Trophoblast cell (in vitro differentiated cells and primary cell): ENCODE measurements around the gene EPHA6.
A peak's percentile ranks its signal among the peaks of the same experiment; 100 is the strongest.

Source experiments
- DNase-seq, 2 donors: peaks; one replicate each; pipeline ENCODE4 v3.0.0-alpha.2; 2016
- H2AFZ ChIP-seq: 2 replicates; pipeline ENCODE4 v1.6.1; 2013; ENCODE audit warnings: low read length, moderate library complexity, mild to moderate bottlenecking; ENCODE audit not compliant: insufficient read depth, poor library complexity
- H2AK5ac ChIP-seq: 2 replicates; pipeline ENCODE4 v1.6.1; 2013; ENCODE audit warnings: mild to moderate bottlenecking, low read length
- H2BK120ac ChIP-seq: 2 replicates; pipeline ENCODE4 v1.6.1; 2013; ENCODE audit warnings: low read length, mild to moderate bottlenecking, moderate library complexity; ENCODE audit not compliant: insufficient read depth, poor library complexity
- H2BK12ac ChIP-seq: 2 replicates; pipeline ENCODE4 v1.6.1; 2013; ENCODE audit warnings: mild to moderate bottlenecking, low read length, moderate library complexity
- H2BK5ac ChIP-seq: 2 replicates; pipeline ENCODE4 v1.6.1; 2013; ENCODE audit warnings: low read length, low read depth, moderate library complexity, mild to moderate bottlenecking; ENCODE audit not compliant: poor library complexity
- H3K14ac ChIP-seq: 2 replicates; pipeline ENCODE4 v1.6.1; 2013; ENCODE audit warnings: mild to moderate bottlenecking, low read length
- H3K18ac ChIP-seq: 2 replicates; pipeline ENCODE4 v1.6.1; 2013; ENCODE audit warnings: mild to moderate bottlenecking, low read length
- H3K23ac ChIP-seq: 2 replicates; pipeline ENCODE4 v1.6.1; 2013; ENCODE audit warnings: low read length
- H3K27ac ChIP-seq: 2 replicates; pipeline ENCODE4 v1.5.1; 2013; ENCODE audit warnings: low read depth, mild to moderate bottlenecking, inconsistent platforms, low read length, moderate library complexity
- H3K27me3 ChIP-seq: 2 replicates; pipeline ENCODE4 v1.6.1; 2013; ENCODE audit warnings: inconsistent platforms, mild to moderate bottlenecking, low read length, moderate library complexity; ENCODE audit not compliant: insufficient read depth
- H3K36me3 ChIP-seq, 2 experiments: 1 replicate in 1 of 2; 2 replicates in 1 of 2; pipeline ENCODE4 v1.6.1; 2013; ENCODE audit warnings: low read length in 2 of 2, mild to moderate bottlenecking in 2 of 2, moderate library complexity in 1 of 2; ENCODE audit not compliant: insufficient read depth in 2 of 2, control insufficient read depth in 1 of 2
- H3K4ac ChIP-seq: 2 replicates; pipeline ENCODE4 v1.6.1; 2013; ENCODE audit warnings: low read depth, mild to moderate bottlenecking, low read length, moderate library complexity
- H3K4me1 ChIP-seq, 2 experiments: 1 replicate in 1 of 2; 2 replicates in 1 of 2; pipeline ENCODE4 v1.6.1; 2013; ENCODE audit warnings: low read length in 2 of 2, mild to moderate bottlenecking in 2 of 2, moderate library complexity in 1 of 2; ENCODE audit not compliant: insufficient read depth in 2 of 2, control insufficient read depth in 1 of 2
- H3K4me2 ChIP-seq: 2 replicates; pipeline ENCODE4 v1.6.1; 2013; ENCODE audit warnings: inconsistent platforms, mild to moderate bottlenecking, low read length, moderate library complexity
- H3K4me3 ChIP-seq: 2 replicates; pipeline ENCODE4 v1.5.1; 2013; ENCODE audit warnings: mild to moderate bottlenecking, low read depth, low read length, inconsistent platforms
- H3K79me1 ChIP-seq: one replicate; pipeline ENCODE4 v1.6.1; 2013; ENCODE audit warnings: low read length
- H3K79me2 ChIP-seq: 2 replicates; pipeline ENCODE4 v1.6.1; 2013; ENCODE audit warnings: low read length, mild to moderate bottlenecking; ENCODE audit not compliant: control insufficient read depth, insufficient read depth, poor library complexity
- H3K9ac ChIP-seq: 2 replicates; pipeline ENCODE4 v1.6.1; 2013; ENCODE audit warnings: mild to moderate bottlenecking, low read length
- H3K9me3 ChIP-seq: 2 replicates; pipeline ENCODE4 v1.6.1; 2013; ENCODE audit warnings: low read depth, mild to moderate bottlenecking, control low read depth, inconsistent platforms, low read length; ENCODE audit not compliant: insufficient read depth
- H4K12ac ChIP-seq: 2 replicates; pipeline ENCODE4 v1.6.1; 2013; ENCODE audit warnings: low read depth, mild to moderate bottlenecking, low read length, moderate library complexity
- H4K8ac ChIP-seq: 2 replicates; pipeline ENCODE4 v1.6.1; 2013; ENCODE audit warnings: low read depth, mild to moderate bottlenecking, low read length, moderate library complexity
- H4K91ac ChIP-seq: one replicate; pipeline ENCODE4 v1.6.1; 2013; ENCODE audit warnings: low read depth, mild to moderate bottlenecking, low read length, moderate library complexity
- WGBS: extraction: QIAGEN DNeasy Blood & Tissue Kit; methylation state at CpG from one replicate; pipeline ENCODE4 v1.1.7; 2013; ENCODE audit warnings: missing lambda C conversion rate; ENCODE audit not compliant: insufficient read length, insufficient coverage; ENCODE audit errors: extremely low coverage; 5-methylcytosine and 5-hydroxymethylcytosine counted together

EPHA6 gene

GRCh38 chr3:96958856-96959255, 144.5 kb downstream of the EPHA6 start:
- H3K9ac ChIP-seq, result no peak overlapping the region
- H4K8ac ChIP-seq, result no peak overlapping the region
- no peak overlapping the region for H2BK12ac ChIP-seq
- no peak overlapping the region for H3K4me2 ChIP-seq
- no peak overlapping the region for H2BK5ac ChIP-seq
- H3K18ac ChIP-seq, result no peak overlapping the region
- H3K4ac ChIP-seq, result no peak overlapping the region
- H4K91ac ChIP-seq, result no peak overlapping the region
- H3K27ac ChIP-seq, result no peak overlapping the region
- H2AK5ac ChIP-seq, result no peak overlapping the region
- no peak overlapping the region for H3K14ac ChIP-seq
- H3K79me1 ChIP-seq, result peaks cover 2% of the 10 kb centered on the region
- H3K23ac ChIP-seq, result no peak overlapping the region
- no peaks in the 10 kb centered on the region for H3K4me1 ChIP-seq
- no peaks in the 10 kb centered on the region for H3K79me2 ChIP-seq
- H3K36me3 ChIP-seq, result no peaks in the 10 kb centered on the region
- no peak overlapping the region for H2BK120ac ChIP-seq
- no peak overlapping the region for H2AFZ ChIP-seq
- no peak overlapping the region for H4K12ac ChIP-seq
- H3K4me3 ChIP-seq, result no peak overlapping the region
- peak in 1 of 2 donors; percentile 70 for DNase-seq
- H3K27me3 ChIP-seq, result no peaks in the 10 kb centered on the region
- no CpG with 5 or more reads among the region's 4 CpGs for WGBS
- H3K9me3 ChIP-seq, result no peaks in the 10 kb centered on the region

DNA sequence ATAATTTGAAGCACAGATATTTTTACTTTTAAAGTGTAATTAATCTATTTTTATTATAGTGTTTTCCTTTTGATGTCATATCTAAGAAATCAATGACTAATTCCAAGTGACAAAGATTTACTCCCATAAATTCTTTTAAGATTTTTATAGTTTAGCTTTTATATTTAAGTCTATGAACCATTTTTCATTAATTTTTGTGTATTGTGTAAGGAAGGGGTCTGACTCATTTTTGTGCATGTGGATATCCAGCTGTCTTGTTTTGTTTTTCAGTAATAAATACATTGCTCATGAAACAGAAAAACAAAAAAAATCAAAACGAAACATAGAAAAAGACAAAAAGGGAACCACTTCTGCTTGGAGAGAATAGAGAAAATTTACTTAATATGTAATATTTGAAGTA, 145.1 kb downstream of the EPHA6 start:
- no peak overlapping the region for H3K14ac ChIP-seq
- no peak overlapping the region for H3K18ac ChIP-seq
- H3K4me3 ChIP-seq, result no peak overlapping the region
- H3K36me3 ChIP-seq, result no peaks in the 10 kb centered on the region
- WGBS, result no CpG with 5 or more reads among the region's 1 CpG
- H3K79me1 ChIP-seq, result peaks cover 2% of the 10 kb centered on the region
- DNase-seq, result no peak
- no peak overlapping the region for H3K27ac ChIP-seq
- no peak overlapping the region for H3K23ac ChIP-seq
- no peaks in the 10 kb centered on the region for H3K79me2 ChIP-seq
- H4K8ac ChIP-seq, result no peak overlapping the region
- H2AFZ ChIP-seq, result no peak overlapping the region
- no peaks in the 10 kb centered on the region for H3K4me1 ChIP-seq
- H2AK5ac ChIP-seq, result no peak overlapping the region
- H3K27me3 ChIP-seq, result no peaks in the 10 kb centered on the region
- no peak overlapping the region for H3K4ac ChIP-seq
- H2BK12ac ChIP-seq, result no peak overlapping the region
- no peak overlapping the region for H4K91ac ChIP-seq
- H3K9me3 ChIP-seq, result no peaks in the 10 kb centered on the region
- H2BK5ac ChIP-seq, result no peak overlapping the region
- no peak overlapping the region for H4K12ac ChIP-seq
- H3K9ac ChIP-seq, result no peak overlapping the region
- no peak overlapping the region for H2BK120ac ChIP-seq
- H3K4me2 ChIP-seq, result no peak overlapping the region

GRCh38 chr3:96959901-96960641, 145.7 kb downstream of the EPHA6 start:
- Histone ChIP-seq H3K27ac (no peak overlapping the region), H3K14ac (no peak overlapping the region), H4K91ac (peak overlapping the region; percentile 28), H3K79me2 (no peaks in the 10 kb centered on the region), H3K36me3 (no peaks in the 10 kb centered on the region), H2AFZ (no peak overlapping the region), H3K9me3 (no peaks in the 10 kb centered on the region), H3K4ac (no peak overlapping the region), H3K4me3 (no peak overlapping the region), H3K79me1 (peaks cover 2% of the 10 kb centered on the region), H3K27me3 (no peaks in the 10 kb centered on the region), H3K9ac (no peak overlapping the region), H2BK120ac (no peak overlapping the region), H3K4me1 (no peaks in the 10 kb centered on the region), H3K23ac (no peak overlapping the region), H4K12ac (no peak overlapping the region), H4K8ac (no peak overlapping the region), H2AK5ac (no peak overlapping the region), H3K4me2 (no peak overlapping the region), H3K18ac (no peak overlapping the region), H2BK12ac (no peak overlapping the region), H2BK5ac (no peak overlapping the region)
- DNase-seq, result peak; percentile 42 to 84
- no CpG with 5 or more reads among the region's 4 CpGs for WGBS

GRCh38 chr3:96960661-96961330, 146.4 kb downstream of the EPHA6 start:
- Histone ChIP-seq H3K23ac (no peak overlapping the region), H3K79me1 (peaks cover 2% of the 10 kb centered on the region), H3K4me3 (no peak overlapping the region), H3K14ac (no peak overlapping the region), H3K9ac (no peak overlapping the region), H4K8ac (no peak overlapping the region), H3K18ac (no peak overlapping the region), H3K27me3 (no peaks in the 10 kb centered on the region), H3K4me2 (no peak overlapping the region), H3K36me3 (no peaks in the 10 kb centered on the region), H3K4me1 (no peaks in the 10 kb centered on the region), H2BK5ac (no peak overlapping the region), H3K27ac (no peak overlapping the region), H2BK120ac (no peak overlapping the region), H2AFZ (no peak overlapping the region), H3K4ac (no peak overlapping the region), H2BK12ac (no peak overlapping the region), H3K9me3 (no peaks in the 10 kb centered on the region), H3K79me2 (no peaks in the 10 kb centered on the region), H4K12ac (no peak overlapping the region), H2AK5ac (no peak overlapping the region), H4K91ac (no peak overlapping the region)
- DNase-seq, result peak in 1 of 2 donors; percentile 10
- no CpG with 5 or more reads among the region's 1 CpG for WGBS
